D721Med (cell line): ENCODE data around the gene BMPR1B.
A peak's percentile ranks its signal among the peaks of the same experiment; 100 is the strongest.

Experiments
- DNase-seq: peaks from one replicate; pipeline ENCODE4 v3.0.0; 2011; ENCODE audit warnings: low spot score; ENCODE audit not compliant: insufficient read length
- FAIRE-seq: peaks from 2 replicates; lab custom pipeline; 2011; peaks lifted over from hg19 to GRCh38; lab: Jason Lieb, UNC
- TF ChIP-seq, protein P1 (sequence below): IDR thresholded peaks from 2 replicates; pipeline ENCODE4 v1.5.1; 2012; ENCODE audit warnings: mild to moderate bottlenecking, control low read depth; ENCODE audit not compliant: insufficient read depth; ENCODE audit errors: missing control alignments

The BMPR1B gene

DNA sequence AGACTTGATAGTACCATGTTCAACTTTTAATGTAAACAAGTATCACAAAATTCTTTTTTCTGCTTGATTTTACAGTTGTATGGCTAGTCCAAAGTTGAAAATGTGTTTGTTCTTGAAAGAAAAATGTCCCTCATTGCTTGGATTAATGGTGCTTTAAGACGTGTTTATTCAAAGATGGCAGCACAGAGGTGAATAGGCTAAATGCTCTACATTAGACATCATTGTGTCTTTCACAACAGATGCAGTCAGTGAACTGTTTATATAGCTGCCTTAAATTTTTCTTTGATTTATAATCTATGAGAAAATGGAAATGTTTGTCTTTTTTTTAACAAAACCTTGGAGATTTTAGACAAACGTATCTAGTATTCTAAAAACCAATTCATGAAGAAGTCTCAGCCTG is 137.3 kb downstream of the BMPR1B start:
- TF ChIP-seq, protein P1, sequence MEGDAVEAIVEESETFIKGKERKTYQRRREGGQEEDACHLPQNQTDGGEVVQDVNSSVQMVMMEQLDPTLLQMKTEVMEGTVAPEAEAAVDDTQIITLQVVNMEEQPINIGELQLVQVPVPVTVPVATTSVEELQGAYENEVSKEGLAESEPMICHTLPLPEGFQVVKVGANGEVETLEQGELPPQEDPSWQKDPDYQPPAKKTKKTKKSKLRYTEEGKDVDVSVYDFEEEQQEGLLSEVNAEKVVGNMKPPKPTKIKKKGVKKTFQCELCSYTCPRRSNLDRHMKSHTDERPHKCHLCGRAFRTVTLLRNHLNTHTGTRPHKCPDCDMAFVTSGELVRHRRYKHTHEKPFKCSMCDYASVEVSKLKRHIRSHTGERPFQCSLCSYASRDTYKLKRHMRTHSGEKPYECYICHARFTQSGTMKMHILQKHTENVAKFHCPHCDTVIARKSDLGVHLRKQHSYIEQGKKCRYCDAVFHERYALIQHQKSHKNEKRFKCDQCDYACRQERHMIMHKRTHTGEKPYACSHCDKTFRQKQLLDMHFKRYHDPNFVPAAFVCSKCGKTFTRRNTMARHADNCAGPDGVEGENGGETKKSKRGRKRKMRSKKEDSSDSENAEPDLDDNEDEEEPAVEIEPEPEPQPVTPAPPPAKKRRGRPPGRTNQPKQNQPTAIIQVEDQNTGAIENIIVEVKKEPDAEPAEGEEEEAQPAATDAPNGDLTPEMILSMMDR = no peak
- no peak for FAIRE-seq

DNA sequence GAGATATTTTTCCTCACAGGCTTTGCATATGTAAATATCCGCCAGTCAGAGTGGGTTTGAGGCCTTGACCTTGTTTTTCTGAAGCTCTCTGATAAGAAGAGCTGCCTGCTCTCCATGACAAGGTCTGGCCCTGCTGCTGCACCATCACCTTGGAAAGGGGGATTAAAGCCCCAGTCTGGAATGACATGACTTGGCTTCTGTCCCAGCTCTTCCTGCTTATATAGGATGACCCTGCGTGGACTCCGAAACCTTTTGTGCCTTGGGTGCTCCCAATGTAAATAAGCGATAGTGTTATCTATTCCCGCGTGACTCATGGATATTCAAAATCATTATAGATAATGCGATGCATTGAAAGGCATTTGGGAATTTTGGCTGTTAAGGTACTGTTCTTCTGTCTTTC is 139.3 kb downstream of the BMPR1B start:
- FAIRE-seq (no peak), DNase-seq (no peak)
- TF ChIP-seq, protein P1 = no peak

More for the DNA sequence above, 137.3 kb downstream of the BMPR1B start:
- DNase-seq = no peak

DNA sequence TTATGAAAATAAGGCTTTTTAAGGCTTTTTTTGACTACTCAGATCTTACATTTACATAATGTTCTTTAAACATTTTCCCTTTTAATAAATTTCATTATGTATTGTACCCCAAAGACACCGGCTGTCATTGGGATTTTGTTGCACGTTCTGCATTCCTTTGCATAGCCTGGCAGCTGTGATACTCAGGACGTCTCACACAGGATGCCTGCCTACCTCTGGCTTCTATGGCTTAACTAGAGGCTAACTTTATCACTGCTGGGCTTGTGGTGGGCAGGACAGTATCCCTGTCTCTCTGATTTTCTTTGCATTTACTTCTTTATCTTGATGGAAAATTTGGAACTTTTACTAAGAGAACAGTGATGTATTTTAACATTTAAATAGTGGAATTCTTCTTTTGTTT is 147.8 kb downstream of the BMPR1B start:
- no peak for FAIRE-seq

DNA sequence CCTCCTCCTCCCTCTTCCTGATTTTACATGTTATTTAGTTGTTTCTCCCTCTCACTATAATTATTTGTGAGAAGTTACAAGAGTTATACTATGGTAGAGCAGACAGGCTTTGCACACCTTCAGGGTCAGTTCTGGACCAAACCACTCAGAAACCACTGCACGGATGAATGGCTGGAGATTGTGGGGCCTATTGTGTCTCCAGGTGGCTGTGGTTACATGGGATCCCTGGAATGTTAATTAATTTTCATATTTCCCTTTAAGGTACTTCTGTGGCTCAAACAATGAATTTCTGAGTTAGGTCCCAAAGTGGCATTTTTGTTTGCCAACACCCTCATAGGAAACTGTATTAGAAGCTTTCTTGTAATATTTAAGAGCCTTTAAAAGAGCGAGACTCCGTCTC is 151.9 kb downstream of the BMPR1B start:
- DNase-seq (no peak), FAIRE-seq (no peak)
- TF ChIP-seq, protein P1 = no peak

More for the DNA sequence above, 147.8 kb downstream of the BMPR1B start:
- TF ChIP-seq, protein P1 = no peak
- DNase-seq = no peak

DNA sequence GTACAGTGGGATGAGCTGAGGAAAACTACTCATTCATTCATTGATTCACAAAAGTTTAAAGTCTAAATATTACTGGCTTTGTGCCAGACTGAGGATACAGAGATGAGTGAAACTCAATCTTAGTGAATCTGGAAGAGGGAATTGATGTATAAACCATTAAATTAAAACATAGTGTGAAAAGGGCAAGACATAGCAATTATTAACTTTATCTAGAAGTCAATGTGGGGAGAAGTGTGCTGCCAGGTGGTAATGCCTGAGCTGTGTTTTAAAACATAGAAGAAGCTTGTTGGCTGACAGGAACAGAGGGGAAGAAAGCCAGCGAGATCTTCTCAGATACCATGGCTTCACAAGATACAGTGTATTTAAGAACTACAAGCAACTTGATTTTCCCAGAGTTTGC is 153.4 kb downstream of the BMPR1B start:
- no peak for FAIRE-seq
- no peak for DNase-seq
- TF ChIP-seq, protein P1 = no peak

DNA sequence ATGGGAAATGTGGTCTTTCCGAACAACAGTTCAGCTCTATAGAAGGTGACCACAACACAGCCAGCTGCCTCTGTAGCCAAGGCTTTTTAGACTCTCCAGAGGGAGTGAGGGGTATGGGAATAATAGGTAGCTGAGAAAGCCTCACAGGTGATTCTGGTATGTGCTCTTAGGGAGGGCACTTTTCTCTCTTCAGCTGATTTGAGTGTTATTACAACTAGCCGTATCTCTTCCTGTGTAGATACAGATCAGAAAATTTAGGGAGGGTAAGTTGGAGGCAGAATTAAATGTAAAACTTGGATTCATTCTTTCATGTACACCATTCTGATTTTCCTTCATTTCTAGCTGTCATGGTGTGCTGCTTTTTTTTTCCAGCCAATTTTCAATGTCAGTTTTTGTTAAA is 154.9 kb downstream of the BMPR1B start:
- FAIRE-seq (no peak), DNase-seq (no peak)
- TF ChIP-seq, protein P1 = no peak

DNA sequence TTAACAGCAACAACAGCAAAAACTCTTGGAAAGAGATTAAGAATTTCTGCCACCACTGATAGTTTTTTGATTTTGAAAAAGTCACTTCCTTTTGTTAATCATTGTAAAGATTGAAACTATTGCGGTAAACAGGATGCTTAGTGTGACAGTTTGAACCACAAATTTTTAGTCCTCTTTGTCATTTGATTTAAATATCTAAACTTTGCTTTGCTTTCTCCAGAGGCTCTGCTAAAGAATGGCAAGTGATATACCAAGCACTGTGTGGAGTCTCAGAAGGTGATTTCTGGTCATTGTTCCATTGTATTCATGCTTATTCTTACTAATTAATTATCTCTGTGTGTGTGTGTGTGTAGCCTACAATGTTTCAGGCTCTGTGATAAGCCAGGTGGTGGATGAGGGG is 155.6 kb downstream of the BMPR1B start:
- DNase-seq (no peak), FAIRE-seq (peak; percentile 78)
- TF ChIP-seq, protein P1 = no peak
